ENCODE measurements around the gene LHFPL4.

GRCh38 chr3:9497821-9498565 is 55.6 kb downstream of the LHFPL4 start:
- TF ChIP-seq CTCF (IDR thresholded peaks at IDR 0.05) (no peak), POLR2AphosphoS5 (IDR thresholded peaks at IDR 0.05) (no peak), POLR2A (IDR thresholded peaks at IDR 0.05) (no peak), EP300 (IDR thresholded peaks at IDR 0.05) (no peak)

Measured in gastroesophageal sphincter (tissue), 3 donors.